Cerebellar nuclear complex (tissue), 1 donor: Measurements from ENCODE around the gene OSBPL8.
"Not testable (repeated sequence)": the region's sequence is repeated elsewhere in the genome, so short reads cannot be mapped to it uniquely, and the experiment has no call there.

Experiments
- DNase-seq, 2 experiments: peaks; one replicate each; lab custom pipeline; 2025; lab: John Stamatoyannopoulos, UW

OSBPL8 gene

GRCh38 chr12:76529226-76529918, 30.2 kb downstream of the OSBPL8 start:
- no peak for DNase-seq

GRCh38 chr12:76523408-76523807, 36.2 kb downstream of the OSBPL8 start:
- DNase-seq, result no peak

- no peak for DNase-seq
These were observed 39.2 kb downstream of the OSBPL8 start for GRCh38 chr12:76520348-76520747.

- DNase-seq, result no peak
These were observed 40.0 kb downstream of the OSBPL8 start for GRCh38 chr12:76519538-76519937.

- DNase-seq, result no peak
These were observed 40.9 kb downstream of the OSBPL8 start for GRCh38 chr12:76518699-76519098.

GRCh38 chr12:76515271-76515670, 44.3 kb downstream of the OSBPL8 start:
- DNase-seq, result no peak

GRCh38 chr12:76511116-76511716, 48.4 kb downstream of the OSBPL8 start:
- not testable (repeated sequence) for DNase-seq

GRCh38 chr12:76508128-76508980, 51.2 kb downstream of the OSBPL8 start:
- DNase-seq, result no peak

GRCh38 chr12:76506149-76506548, 53.4 kb downstream of the OSBPL8 start:
- no peak for DNase-seq

- DNase-seq, result no peak
These were observed 54.5 kb downstream of the OSBPL8 start for GRCh38 chr12:76505050-76505449.

- DNase-seq, result no peak
These were observed 55.0 kb downstream of the OSBPL8 start for GRCh38 chr12:76504606-76505005.

- no peak for DNase-seq
These were observed 55.6 kb downstream of the OSBPL8 start for GRCh38 chr12:76503957-76504356.

- DNase-seq, result no peak
These were observed 58.2 kb downstream of the OSBPL8 start for GRCh38 chr12:76501390-76501789.

- DNase-seq, result not testable (repeated sequence)
These were observed 60.4 kb downstream of the OSBPL8 start for GRCh38 chr12:76499136-76499535.

- no peak for DNase-seq
These were observed 64.0 kb downstream of the OSBPL8 start for GRCh38 chr12:76495556-76495955.

- DNase-seq, result no peak
These were observed 68.3 kb downstream of the OSBPL8 start for GRCh38 chr12:76491292-76491691.

GRCh38 chr12:76490763-76491162, 68.8 kb downstream of the OSBPL8 start:
- no peak for DNase-seq

- DNase-seq, result no peak
These were observed 69.8 kb downstream of the OSBPL8 start for GRCh38 chr12:76489737-76490136.

GRCh38 chr12:76486011-76486410, 73.6 kb downstream of the OSBPL8 start:
- DNase-seq, result no peak

- DNase-seq, result no peak
These were observed 78.8 kb downstream of the OSBPL8 start for GRCh38 chr12:76480796-76481195.

GRCh38 chr12:76478045-76478444, 81.5 kb downstream of the OSBPL8 start:
- DNase-seq, result no peak

- DNase-seq, result not testable (repeated sequence)
These were observed 86.7 kb downstream of the OSBPL8 start for GRCh38 chr12:76472862-76473261.

- no peak for DNase-seq
These were observed 88.0 kb downstream of the OSBPL8 start for GRCh38 chr12:76471579-76471978.
